Measurements from ENCODE around the gene KIF21A.

Gene KIF21A

GRCh38 chr12:39435531-39435930, 7.4 kb downstream of the KIF21A start:
- H3K27ac ChIP-seq (ENCODE audit: low read length): no peak overlapping the region
- TF ChIP-seq, protein P1, sequence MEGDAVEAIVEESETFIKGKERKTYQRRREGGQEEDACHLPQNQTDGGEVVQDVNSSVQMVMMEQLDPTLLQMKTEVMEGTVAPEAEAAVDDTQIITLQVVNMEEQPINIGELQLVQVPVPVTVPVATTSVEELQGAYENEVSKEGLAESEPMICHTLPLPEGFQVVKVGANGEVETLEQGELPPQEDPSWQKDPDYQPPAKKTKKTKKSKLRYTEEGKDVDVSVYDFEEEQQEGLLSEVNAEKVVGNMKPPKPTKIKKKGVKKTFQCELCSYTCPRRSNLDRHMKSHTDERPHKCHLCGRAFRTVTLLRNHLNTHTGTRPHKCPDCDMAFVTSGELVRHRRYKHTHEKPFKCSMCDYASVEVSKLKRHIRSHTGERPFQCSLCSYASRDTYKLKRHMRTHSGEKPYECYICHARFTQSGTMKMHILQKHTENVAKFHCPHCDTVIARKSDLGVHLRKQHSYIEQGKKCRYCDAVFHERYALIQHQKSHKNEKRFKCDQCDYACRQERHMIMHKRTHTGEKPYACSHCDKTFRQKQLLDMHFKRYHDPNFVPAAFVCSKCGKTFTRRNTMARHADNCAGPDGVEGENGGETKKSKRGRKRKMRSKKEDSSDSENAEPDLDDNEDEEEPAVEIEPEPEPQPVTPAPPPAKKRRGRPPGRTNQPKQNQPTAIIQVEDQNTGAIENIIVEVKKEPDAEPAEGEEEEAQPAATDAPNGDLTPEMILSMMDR (IDR thresholded peaks at IDR 0.05; ENCODE audit: low read length): no peak
- no peak for TF ChIP-seq EZH2 (optimal IDR thresholded peaks at IDR 0.05; ENCODE audit: low read depth, low read length)
- no peak for TF ChIP-seq EZH2phosphoT487 (IDR thresholded peaks at IDR 0.05; ENCODE audit: low read length)
- H3K4me3 ChIP-seq (ENCODE audit: low read length): no peak overlapping the region
- no peaks in the 10 kb centered on the region; the same call in 1 of the 2 replicates for H4K20me1 ChIP-seq (ENCODE audit: insufficient read depth, low read length)
- H3K9me2 ChIP-seq (replicated peaks; ENCODE audit: insufficient read depth, low read length): no peaks in the 10 kb centered on the region
- H3K9ac ChIP-seq (ENCODE audit: low read length): no peak overlapping the region
- no peak for DNase-seq
- H3K4me1 ChIP-seq (ENCODE audit: low read length): no peaks in the 10 kb centered on the region
- no peaks in the 10 kb centered on the region for H3F3A ChIP-seq (ENCODE audit: insufficient read depth, low read length)
- no peaks in the 10 kb centered on the region for H3K9me3 ChIP-seq (replicated peaks; ENCODE audit: insufficient read depth, low read length)
- no peaks in the 10 kb centered on the region for H3K27me3 ChIP-seq (replicated peaks; ENCODE audit: insufficient read depth, low read length)
- H3K4me2 ChIP-seq (ENCODE audit: low read depth, low read length): no peak overlapping the region
- H2AFZ ChIP-seq (ENCODE audit: low read length): no peak overlapping the region
- H3K36me3 ChIP-seq (replicated peaks; ENCODE audit: insufficient read depth, low read length): no peaks in the 10 kb centered on the region
- H3K79me2 ChIP-seq (ENCODE audit: low read length): peaks cover 63% of the 10 kb centered on the region

DNA sequence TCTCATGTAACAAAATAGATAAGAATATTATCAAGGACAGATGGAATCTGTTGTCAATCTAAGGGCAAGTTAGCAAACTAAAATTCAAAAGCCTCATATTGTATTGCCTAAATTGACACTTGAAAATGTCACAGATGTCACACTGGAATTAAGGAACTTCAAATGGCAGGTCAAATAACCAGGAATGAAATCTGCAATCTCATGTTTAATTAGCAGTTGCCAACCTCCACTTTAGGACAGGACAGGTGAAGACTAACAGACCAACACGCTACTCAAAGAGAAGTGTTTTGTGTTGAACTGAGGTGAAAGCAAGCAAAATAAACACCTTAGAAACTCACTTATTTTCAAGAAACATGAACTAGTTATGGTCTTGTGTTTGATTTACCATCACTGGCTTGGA, 11.1 kb downstream of the KIF21A start:
- DNase-seq: no peak
- peaks cover 31% of the 10 kb centered on the region for H3K79me2 ChIP-seq (ENCODE audit: low read length)
- no peak overlapping the region for H3K9ac ChIP-seq (ENCODE audit: low read length)

DNA sequence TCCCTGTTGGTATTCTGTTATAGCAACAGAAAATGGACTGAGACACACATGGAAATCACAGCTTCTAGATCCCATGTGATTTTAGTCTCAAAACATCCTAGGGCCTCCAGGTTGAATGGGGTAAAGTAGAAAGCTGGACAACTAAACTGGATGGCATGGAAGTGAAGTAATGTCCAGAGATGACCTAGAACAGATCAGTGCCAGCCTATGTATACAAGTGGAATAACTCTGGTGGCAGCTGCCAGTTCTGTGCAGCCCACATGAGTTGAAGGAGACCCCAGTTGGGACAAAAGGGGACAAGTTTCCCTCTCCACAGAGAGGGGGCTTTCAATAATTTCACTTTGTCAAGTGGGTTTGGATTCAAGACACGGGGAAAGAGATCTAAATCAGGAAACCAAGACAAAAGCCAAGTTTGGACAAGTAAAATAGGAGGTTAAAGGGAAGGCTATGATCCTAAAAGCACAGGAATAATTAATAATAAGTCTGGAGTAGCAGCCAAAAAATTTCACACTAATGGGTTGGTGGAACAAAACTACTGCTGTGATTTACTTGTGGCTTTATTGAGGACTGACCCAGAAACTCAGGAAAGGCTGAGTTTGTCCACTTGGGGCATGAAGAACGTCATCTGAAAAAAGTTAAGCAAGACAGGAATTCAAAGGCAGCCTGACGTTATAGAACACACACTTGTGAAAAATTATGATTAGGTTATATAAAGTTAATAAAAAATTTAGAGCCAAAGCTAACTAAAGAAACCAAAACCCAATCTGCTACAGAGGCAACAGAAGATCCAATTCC, 11.7 kb downstream of the KIF21A start:
- TF ChIP-seq, protein P1 (IDR thresholded peaks at IDR 0.05; ENCODE audit: low read length): no peak
- no peak for TF ChIP-seq EZH2 (optimal IDR thresholded peaks at IDR 0.05; ENCODE audit: low read depth, low read length)
- TF ChIP-seq EZH2phosphoT487 (IDR thresholded peaks at IDR 0.05; ENCODE audit: low read length): no peak
- H3K9me3 ChIP-seq (replicated peaks; ENCODE audit: insufficient read depth, low read length): no peaks in the 10 kb centered on the region
- no peak for DNase-seq
- H3F3A ChIP-seq (ENCODE audit: insufficient read depth, low read length): no peaks in the 10 kb centered on the region
- no peaks in the 10 kb centered on the region for H3K4me1 ChIP-seq (ENCODE audit: low read length)
- H3K27me3 ChIP-seq (replicated peaks; ENCODE audit: insufficient read depth, low read length): no peaks in the 10 kb centered on the region
- H3K4me3 ChIP-seq (ENCODE audit: low read length): no peak overlapping the region
- no peak overlapping the region for H3K9ac ChIP-seq (ENCODE audit: low read length)
- no peak overlapping the region for H3K4me2 ChIP-seq (ENCODE audit: low read depth, low read length)
- peaks cover 27% of the 10 kb centered on the region for H3K79me2 ChIP-seq (ENCODE audit: low read length)
- H2AFZ ChIP-seq (ENCODE audit: low read length): no peak overlapping the region
- no peaks in the 10 kb centered on the region for H3K9me2 ChIP-seq (replicated peaks; ENCODE audit: insufficient read depth, low read length)
- no peaks in the 10 kb centered on the region for H3K36me3 ChIP-seq (replicated peaks; ENCODE audit: insufficient read depth, low read length)
- H3K27ac ChIP-seq (ENCODE audit: low read length): no peak overlapping the region
- H4K20me1 ChIP-seq (ENCODE audit: insufficient read depth, low read length): no peaks in the 10 kb centered on the region

More for the DNA sequence above, 11.1 kb downstream of the KIF21A start:
- no peaks in the 10 kb centered on the region for H3K9me3 ChIP-seq (replicated peaks; ENCODE audit: insufficient read depth, low read length)
- no peak for TF ChIP-seq EZH2phosphoT487 (IDR thresholded peaks at IDR 0.05; ENCODE audit: low read length)
- TF ChIP-seq, protein P1 (IDR thresholded peaks at IDR 0.05; ENCODE audit: low read length): no peak
- no peak for TF ChIP-seq EZH2 (optimal IDR thresholded peaks at IDR 0.05; ENCODE audit: low read depth, low read length)
- H4K20me1 ChIP-seq (ENCODE audit: insufficient read depth, low read length): no peaks in the 10 kb centered on the region
- H3K27me3 ChIP-seq (replicated peaks; ENCODE audit: insufficient read depth, low read length): no peaks in the 10 kb centered on the region
- H3K9me2 ChIP-seq (replicated peaks; ENCODE audit: insufficient read depth, low read length): no peaks in the 10 kb centered on the region
- H3K36me3 ChIP-seq (replicated peaks; ENCODE audit: insufficient read depth, low read length): no peaks in the 10 kb centered on the region
- H2AFZ ChIP-seq (ENCODE audit: low read length): no peak overlapping the region
- H3K4me1 ChIP-seq (ENCODE audit: low read length): no peaks in the 10 kb centered on the region
- no peaks in the 10 kb centered on the region for H3F3A ChIP-seq (ENCODE audit: insufficient read depth, low read length)
- no peak overlapping the region for H3K4me3 ChIP-seq (ENCODE audit: low read length)
- no peak overlapping the region for H3K4me2 ChIP-seq (ENCODE audit: low read depth, low read length)
- no peak overlapping the region for H3K27ac ChIP-seq (ENCODE audit: low read length)

Measured in MM.1S (cell line).